Bone marrow (tissue), 2 donors: Measurements from ENCODE around the gene TAF1A.

Source experiments
- DNase-seq, 2 donors: peaks; one replicate each; lab custom pipeline; 2025; lab: John Stamatoyannopoulos, UW

TAF1A gene

DNA sequence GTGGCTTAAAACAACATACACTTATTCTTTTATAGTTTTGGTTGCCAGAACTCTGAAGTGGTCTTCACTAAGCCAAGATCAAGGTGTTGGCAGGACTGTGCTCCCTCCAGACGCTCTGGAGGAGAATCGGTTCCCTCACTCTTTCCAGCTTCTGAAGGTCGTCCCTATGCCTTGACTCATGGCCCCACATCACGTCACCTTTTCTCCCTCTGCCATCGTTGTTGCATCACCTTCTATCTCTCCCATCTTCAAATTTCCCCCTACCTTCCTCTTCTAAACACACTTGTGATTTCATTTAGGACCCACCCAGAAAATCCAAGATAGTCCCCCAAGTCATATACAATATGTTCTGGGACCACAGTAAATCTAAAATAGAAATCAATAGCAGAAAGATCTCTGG, 54.3 kb downstream of the TAF1A start:
- no peak for DNase-seq

DNA sequence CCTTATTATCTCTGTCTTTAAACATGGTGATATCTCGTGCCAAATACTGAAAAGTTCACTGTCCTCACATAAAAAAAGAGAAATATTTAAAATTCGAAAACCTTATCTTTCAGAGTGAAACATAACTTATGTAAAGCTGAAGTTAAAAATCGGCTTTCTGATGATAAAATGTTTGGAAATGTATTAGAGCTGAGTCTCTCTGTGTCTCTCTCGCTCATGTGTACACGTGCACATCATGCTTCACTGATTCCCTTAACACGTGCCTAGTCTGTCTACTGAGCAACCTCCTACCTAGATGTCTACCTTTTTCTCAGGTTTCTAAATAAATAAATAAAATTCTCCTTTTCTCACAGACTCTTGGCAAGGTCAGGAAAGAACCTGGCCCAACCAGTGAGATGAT, 58.9 kb downstream of the TAF1A start:
- no peak for DNase-seq

GRCh38 chr1:222529916-222530315, 59.8 kb downstream of the TAF1A start:
- no peak for DNase-seq

DNA sequence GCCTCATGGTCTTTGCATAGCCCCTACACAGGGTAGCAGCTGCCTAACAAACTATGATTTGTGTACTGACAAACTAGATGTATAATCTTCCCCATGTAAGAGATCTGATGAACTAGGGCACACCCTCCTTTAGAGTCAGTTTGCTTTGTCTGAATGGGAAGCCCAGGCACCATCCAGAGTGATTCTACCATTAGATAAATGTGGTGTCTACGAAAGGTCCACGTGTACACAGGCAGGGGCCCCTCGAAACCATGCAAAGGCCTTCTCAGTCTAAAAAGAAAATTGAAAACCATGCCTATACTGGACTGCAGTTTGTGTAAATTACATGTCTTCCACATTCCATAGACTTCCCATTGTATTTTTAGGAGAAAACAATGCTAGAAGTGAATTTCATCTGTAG, 60.6 kb downstream of the TAF1A start:
- DNase-seq, result no peak

- DNase-seq, result no peak
Observed at GRCh38 chr1:222525951-222526350, 63.8 kb downstream of the TAF1A start.

GRCh38 chr1:222523852-222524251, 65.9 kb downstream of the TAF1A start:
- no peak for DNase-seq

DNA sequence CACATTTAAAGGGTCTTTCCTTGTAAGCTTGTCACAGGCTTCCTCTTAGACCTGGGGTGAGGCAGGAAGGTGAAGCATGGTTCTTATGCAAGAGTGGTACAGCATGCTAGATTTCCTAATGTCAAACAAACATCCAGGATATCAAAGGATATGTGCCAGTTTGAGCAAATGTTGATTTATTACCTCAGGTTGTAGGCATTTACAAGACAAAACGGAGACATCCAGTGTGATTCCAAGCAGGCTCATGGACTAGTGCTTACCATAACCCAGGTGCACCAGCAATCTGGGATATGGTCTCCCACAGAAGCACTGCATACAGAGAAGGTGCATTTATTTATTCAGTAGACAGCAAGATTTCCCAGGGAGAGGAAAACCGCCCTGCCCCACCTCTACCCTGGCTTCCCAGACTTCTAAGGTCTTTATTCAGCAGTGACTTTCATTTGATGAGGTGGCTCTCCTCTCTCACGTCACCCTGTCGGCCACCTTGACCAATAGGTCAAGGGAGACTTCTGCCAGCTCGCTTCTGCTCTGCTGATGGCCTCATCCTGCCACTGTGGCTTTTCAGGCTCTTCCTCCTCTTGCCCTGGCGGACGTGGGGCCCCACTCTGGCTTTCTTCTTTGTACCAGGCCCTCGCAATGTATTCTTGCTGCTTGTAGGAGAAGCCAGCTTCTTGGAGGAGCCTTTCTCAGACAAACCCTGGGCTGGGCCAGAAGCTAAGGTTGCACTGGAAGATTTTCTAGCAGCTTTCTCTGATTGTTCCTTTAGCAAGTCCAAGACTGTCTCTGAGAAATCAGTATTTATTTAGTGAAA, 67.4 kb downstream of the TAF1A start:
- no peak for DNase-seq

DNA sequence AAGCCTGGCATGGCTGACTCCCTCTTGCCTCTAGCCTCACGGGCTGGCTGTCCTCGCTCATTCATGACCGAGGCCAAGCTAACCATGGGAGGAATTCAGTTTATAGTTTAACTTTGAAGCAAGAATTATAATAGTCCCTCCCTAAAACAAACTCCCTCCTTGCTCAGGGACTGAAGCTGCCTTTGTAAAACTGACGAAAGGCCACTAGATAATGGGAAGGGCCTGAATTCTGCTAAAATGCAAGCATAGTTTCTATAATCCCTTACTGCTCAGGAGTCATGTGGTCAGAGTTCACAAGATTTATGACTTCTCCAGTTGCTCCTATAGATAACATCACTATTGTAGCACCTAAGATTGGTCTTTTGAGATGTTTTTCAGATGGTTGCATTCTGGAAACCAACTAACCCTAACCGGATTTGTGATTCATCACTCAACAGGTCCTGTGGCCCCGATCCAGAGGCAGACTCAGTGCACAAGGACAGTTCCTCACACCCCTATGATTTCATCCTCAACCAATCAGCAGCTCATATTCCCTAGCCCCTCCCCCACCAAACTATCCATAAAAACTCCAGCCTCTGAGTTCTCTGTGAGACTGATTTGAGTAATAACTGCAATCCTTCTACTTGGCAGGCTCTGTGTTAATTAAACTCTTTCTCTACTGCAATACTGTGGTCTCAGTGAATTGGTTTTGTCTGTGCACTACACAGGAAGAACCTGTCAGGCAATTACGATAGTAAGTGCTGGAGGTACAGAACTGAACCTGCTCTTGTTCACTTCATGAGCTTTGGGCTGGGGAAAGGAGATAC, 68.2 kb downstream of the TAF1A start:
- DNase-seq, result no peak
